Activated CD8-positive, alpha-beta T cell treated with anti-CD3 and anti-CD28 coated beads for 36 hours (primary cell): ENCODE results near the gene CSAD. TPM values are rescaled to one million over a fixed set of nuclear protein-coding genes. Genes with fewer than 3 reads are reported as not detected.
"Not testable (repeated sequence)": the region's sequence is repeated elsewhere in the genome, so short reads cannot be mapped to it uniquely, and the experiment has no call there.

Experiments used
- ATAC-seq: fragments of 200-7000 bp; cut with Tn5 transposase; one replicate; pipeline ENCODE4 v1.10.0; 2021; ENCODE audit warnings: mild to moderate bottlenecking, moderate library complexity
- CTCF ChIA-PET: fragments of 350-600 bp; sonication (Branson Sonifier 250); formaldehyde crosslinking; loops from one replicate; lab custom pipeline; 2021; ENCODE audit warnings: antibody characterized with exemption; lab: Charles Lee
- POLR2A ChIA-PET: fragments of 350-600 bp; sonication (Branson Sonifier 250); formaldehyde crosslinking; loops from one replicate; lab custom pipeline; 2021; ENCODE audit warnings: antibody characterized with exemption; lab: Charles Lee
- DNase-seq: peaks from one replicate; pipeline ENCODE4 v3.0.0-alpha.2; 2020
- H3K27ac Mint-ChIP-seq: one replicate; pipeline ENCODE4 v1.8.0; 2021; ENCODE audit warnings: mild to moderate bottlenecking, mixed read lengths
- H3K27me3 Mint-ChIP-seq: one replicate; pipeline ENCODE4 v1.8.0; 2021; ENCODE audit warnings: mixed read lengths
- H3K36me3 Mint-ChIP-seq: one replicate; pipeline ENCODE4 v1.8.0; 2021; ENCODE audit warnings: low read depth, mixed read lengths
- H3K4me1 Mint-ChIP-seq: one replicate; pipeline ENCODE4 v1.8.0; 2021; ENCODE audit warnings: low read depth, mixed read lengths
- H3K4me3 Mint-ChIP-seq: one replicate; pipeline ENCODE4 v1.8.0; 2021; ENCODE audit warnings: mild to moderate bottlenecking, moderate library complexity, mixed read lengths
- H3K9me3 Mint-ChIP-seq: one replicate; pipeline ENCODE4 v1.8.0; 2021; ENCODE audit warnings: mixed read lengths
- intact Hi-C: fragments of 100-400 bp; cut with micrococcal nuclease; formaldehyde crosslinking; loops from one replicate; pipeline ENCODE4 v1.10.0; 2022
- total RNA-seq, 2 experiments: library from RNA; stranded (reverse); gene quantifications; one replicate each; pipeline ENCODE4 v1.2.3, GENCODE V29; 2021
- TF ChIP-seq, protein P1 (sequence below): fragments of 200-600 bp; IDR thresholded peaks from one replicate; pipeline ENCODE4 v1.8.0; 2022; ENCODE audit warnings: antibody characterized with exemption, mild to moderate bottlenecking

Gene CSAD
- total RNA-seq, 2 experiments from 2014 or later = 13.8 to 18.6 TPM

DNA sequence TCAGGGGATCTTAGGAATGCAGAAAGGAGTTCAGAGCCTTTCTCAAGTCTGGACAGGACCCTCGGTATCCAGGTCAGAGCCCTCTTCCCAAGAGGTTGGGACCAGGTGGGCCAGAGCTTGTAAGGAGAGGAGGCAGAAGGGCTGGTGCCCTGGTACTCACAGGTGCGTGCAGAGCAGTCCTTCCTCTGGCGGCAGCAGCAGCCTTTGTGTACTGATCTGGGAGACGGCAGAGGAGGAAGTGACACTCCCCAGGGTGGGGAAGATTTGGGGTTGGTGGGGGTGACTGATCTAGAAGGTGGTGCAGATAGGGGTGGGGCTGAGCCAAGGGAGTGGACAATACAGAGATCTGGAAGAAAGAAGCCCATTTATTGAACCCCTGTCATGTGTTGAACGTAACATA, 26.3 kb upstream of the CSAD start, which contains the start of gene ITGB7:
ITGB7 (minus strand) TSS at position 210 of the 400 bp plus-strand sequence. CDS start 6,808 bp downstream, outside the sequence.
- peak; percentile 78 for ATAC-seq
- peaks cover 63% of the 10 kb centered on the region for H3K4me1 Mint-ChIP-seq

DNA sequence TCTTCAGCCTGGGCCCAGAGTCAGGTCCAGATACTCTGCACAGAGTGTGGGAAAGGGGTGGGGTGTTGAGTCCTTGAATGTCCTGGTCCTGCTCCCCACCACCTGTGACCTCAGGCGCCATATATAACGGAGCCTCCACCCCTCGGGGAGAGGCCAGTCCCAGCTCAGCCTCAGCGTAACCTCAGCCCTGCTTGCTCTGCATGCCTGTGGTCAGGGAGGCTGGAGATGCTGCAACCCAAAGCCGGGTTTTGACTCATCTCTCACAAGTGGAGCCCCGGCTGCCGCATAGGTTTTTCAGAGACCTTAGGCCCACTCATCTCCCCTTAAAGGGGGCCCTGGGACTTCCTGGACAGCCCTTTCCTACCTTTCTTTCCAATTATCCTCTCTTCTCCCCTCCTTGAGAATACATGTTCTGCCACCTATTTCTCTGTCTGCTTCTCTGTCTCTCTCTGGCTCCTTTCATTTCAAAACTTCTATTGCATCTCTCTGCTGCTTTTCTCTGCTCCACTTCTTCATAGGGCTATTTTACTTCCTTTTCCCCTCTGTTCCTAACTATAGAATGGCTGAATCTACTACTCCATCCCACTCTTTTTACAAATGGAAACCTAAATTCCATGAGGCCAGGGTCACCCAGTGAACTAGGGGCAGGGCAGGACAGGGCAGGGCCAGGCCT, 25.2 kb upstream of the CSAD start:
- H3K36me3 Mint-ChIP-seq = peaks cover 35% of the 10 kb centered on the region
- peak overlapping the region; percentile 91 for H3K27ac Mint-ChIP-seq
- ChIA-PET POLR2A (interaction anchor here (1.0 to 8.1 kb wide), 7 partner anchors 10 to 67 kb away, joined by 3 to 78 read pairs (median 4); partner anchors contain the start of gene ESPL1), CTCF (interaction anchor here (0.8 to 4.8 kb wide), 10 partner anchors 8 to 116 kb away, joined by 3 to 24 read pairs (median 4); partner anchors contain the start of genes AAAS and ESPL1)
- peak; percentile 92 for DNase-seq
- TF ChIP-seq, protein P1, sequence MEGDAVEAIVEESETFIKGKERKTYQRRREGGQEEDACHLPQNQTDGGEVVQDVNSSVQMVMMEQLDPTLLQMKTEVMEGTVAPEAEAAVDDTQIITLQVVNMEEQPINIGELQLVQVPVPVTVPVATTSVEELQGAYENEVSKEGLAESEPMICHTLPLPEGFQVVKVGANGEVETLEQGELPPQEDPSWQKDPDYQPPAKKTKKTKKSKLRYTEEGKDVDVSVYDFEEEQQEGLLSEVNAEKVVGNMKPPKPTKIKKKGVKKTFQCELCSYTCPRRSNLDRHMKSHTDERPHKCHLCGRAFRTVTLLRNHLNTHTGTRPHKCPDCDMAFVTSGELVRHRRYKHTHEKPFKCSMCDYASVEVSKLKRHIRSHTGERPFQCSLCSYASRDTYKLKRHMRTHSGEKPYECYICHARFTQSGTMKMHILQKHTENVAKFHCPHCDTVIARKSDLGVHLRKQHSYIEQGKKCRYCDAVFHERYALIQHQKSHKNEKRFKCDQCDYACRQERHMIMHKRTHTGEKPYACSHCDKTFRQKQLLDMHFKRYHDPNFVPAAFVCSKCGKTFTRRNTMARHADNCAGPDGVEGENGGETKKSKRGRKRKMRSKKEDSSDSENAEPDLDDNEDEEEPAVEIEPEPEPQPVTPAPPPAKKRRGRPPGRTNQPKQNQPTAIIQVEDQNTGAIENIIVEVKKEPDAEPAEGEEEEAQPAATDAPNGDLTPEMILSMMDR = no peak
- peaks cover 68% of the 10 kb centered on the region for H3K4me1 Mint-ChIP-seq
- peak overlapping the region; percentile 93 for H3K4me3 Mint-ChIP-seq
- intact Hi-C loops = loop anchor here (5.0 kb wide), 1 partner anchor 49 kb away; no protein-coding TSS in a partner anchor
- peak; percentile 72 for ATAC-seq
- H3K27me3 Mint-ChIP-seq = no peaks in the 10 kb centered on the region
- H3K9me3 Mint-ChIP-seq = no peaks in the 10 kb centered on the region

More for the DNA sequence above, 26.3 kb upstream of the CSAD start, which contains the start of gene ITGB7:
- TF ChIP-seq, protein P1 = no peak
- intact Hi-C loops = loop anchor here (5.0 kb wide), 1 partner anchor 50 kb away; no protein-coding TSS in a partner anchor
- Mint-ChIP-seq H3K36me3 (peaks cover 36% of the 10 kb centered on the region), H3K4me3 (peak within 1 kb of the TSS; percentile 93), H3K27ac (peak within 1 kb of the TSS; percentile 91), H3K27me3 (no peaks in the 10 kb centered on the region), H3K9me3 (no peaks in the 10 kb centered on the region)
- DNase-seq = peak; percentile 87
- ChIA-PET CTCF (interaction anchor here (0.9 to 4.8 kb wide), 7 partner anchors 9 to 141 kb away, joined by 3 to 24 read pairs (median 4); partner anchors contain the start of gene AAAS), POLR2A (interaction anchor here (0.7 to 8.1 kb wide), 8 partner anchors 9 to 64 kb away, joined by 3 to 78 read pairs (median 4); partner anchors contain the start of genes CSAD, ESPL1 and ZNF740)

DNA sequence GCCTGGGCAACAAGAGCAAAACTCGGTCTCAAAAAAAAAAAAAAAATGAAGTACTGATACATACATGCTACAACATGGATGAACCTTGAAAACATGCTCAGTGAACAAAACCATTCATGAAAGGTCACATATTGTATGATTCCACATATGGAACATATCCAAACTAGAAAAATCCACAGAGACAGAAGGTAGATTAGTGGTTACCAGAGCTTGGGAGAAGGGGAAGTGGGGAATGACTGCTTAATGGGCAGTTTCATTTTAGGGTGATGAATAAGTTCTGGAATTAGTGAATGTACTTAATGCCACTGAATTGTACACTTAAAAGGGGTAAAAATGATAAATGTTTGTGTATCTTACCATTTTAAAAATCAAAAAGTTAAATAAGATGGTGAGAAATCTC, 23.6 kb upstream of the CSAD start:
- H3K4me3 Mint-ChIP-seq = peak overlapping the region; percentile 24
- no peak for DNase-seq
- intact Hi-C loops = no loop called here
- no peaks in the 10 kb centered on the region for H3K9me3 Mint-ChIP-seq
- H3K27me3 Mint-ChIP-seq = no peaks in the 10 kb centered on the region
- POLR2A ChIA-PET = interaction anchor here (8.1 kb wide), 1 partner anchor 14 kb away, joined by 78 read pairs; no protein-coding TSS in a partner anchor
- H3K4me1 Mint-ChIP-seq = peaks cover 78% of the 10 kb centered on the region
- H3K36me3 Mint-ChIP-seq = peaks cover 45% of the 10 kb centered on the region
- TF ChIP-seq, protein P1 = no peak
- peak overlapping the region; percentile 46 for H3K27ac Mint-ChIP-seq
- CTCF ChIA-PET = interaction anchor here (0.6 to 2.1 kb wide), 6 partner anchors 9 to 56 kb away, joined by 3 to 5 read pairs (median 3); no protein-coding TSS in a partner anchor
- ATAC-seq = no peak

DNA sequence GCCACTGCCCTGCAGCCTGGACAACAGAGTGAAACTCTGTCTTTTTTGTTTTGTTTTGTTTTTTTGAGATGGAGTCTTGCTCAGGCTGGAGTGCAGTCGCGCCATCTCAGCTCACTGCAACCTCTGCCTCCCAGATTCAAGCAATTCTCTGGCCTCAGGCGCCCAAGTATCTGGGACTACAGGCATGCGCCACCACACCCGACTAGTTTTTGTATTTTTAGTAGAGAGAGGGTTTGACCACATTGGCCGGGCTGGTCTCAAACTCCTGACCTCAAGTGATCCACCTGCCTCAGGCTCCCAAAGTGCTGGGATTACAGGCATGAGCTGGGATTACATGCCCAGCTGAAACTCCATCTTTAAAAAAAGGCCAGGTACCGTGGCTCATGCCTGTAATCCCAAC, 21.6 kb upstream of the CSAD start:
- POLR2A ChIA-PET = interaction anchor here (1.4 to 9.4 kb wide), 3 partner anchors 10 to 20 kb away, joined by 4 to 91 read pairs (median 12); partner anchors contain the start of genes CSAD and ZNF740
- not testable (repeated sequence) for H3K4me3 Mint-ChIP-seq, H3K27ac Mint-ChIP-seq

DNA sequence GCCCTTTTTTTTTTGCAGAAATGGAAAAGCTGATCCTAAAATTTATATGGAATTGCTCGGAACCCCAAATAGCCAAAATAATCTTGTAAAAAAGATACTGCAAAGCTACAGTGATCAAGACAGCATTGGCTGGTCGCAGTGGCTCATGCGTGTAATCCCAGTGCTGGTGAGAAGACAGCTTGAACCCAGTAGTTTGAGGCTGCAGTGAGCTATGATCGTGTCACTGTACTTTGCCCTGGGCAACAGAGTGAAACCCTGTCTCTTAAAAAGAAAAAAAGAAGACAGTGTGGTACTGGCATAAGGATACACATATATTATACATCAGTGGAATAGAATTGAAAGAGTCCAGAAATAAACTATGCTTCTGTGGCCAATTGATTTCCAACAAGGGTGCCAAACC, 20.9 kb upstream of the CSAD start:
- Mint-ChIP-seq H3K27me3 (no peaks in the 10 kb centered on the region), H3K27ac (peak overlapping the region; percentile 54), H3K36me3 (peaks cover 56% of the 10 kb centered on the region), H3K4me1 (peaks cover 79% of the 10 kb centered on the region), H3K4me3 (no peak overlapping the region), H3K9me3 (no peaks in the 10 kb centered on the region)
- CTCF ChIA-PET = interaction anchor here (0.8 to 3.6 kb wide), 5 partner anchors 10 to 120 kb away, joined by 4 to 19 read pairs (median 5); partner anchors contain the start of gene AAAS
- intact Hi-C loops = no loop called here
- ATAC-seq = no peak
- TF ChIP-seq, protein P1 = no peak
- POLR2A ChIA-PET = interaction anchor here (1.4 to 9.4 kb wide), 4 partner anchors 7 to 19 kb away, joined by 4 to 91 read pairs (median 10); partner anchors contain the start of genes CSAD and ZNF740
- no peak for DNase-seq

More for the DNA sequence above, 21.6 kb upstream of the CSAD start:
- peaks cover 79% of the 10 kb centered on the region for H3K4me1 Mint-ChIP-seq
- DNase-seq, H3K27me3 Mint-ChIP-seq, intact Hi-C loops, H3K9me3 Mint-ChIP-seq, ATAC-seq: not testable (repeated sequence)
- CTCF ChIA-PET = interaction anchor here (0.8 to 1.3 kb wide), 6 partner anchors 9 to 119 kb away, joined by 3 to 6 read pairs (median 4); partner anchors contain the start of gene AAAS
- H3K36me3 Mint-ChIP-seq = peaks cover 50% of the 10 kb centered on the region
